ENCODE results near the gene SPAG16.

Gene SPAG16

GRCh38 chr2:214185546-214185945 lies 901.3 kb downstream of the SPAG16 start:
- DNase-seq (ENCODE audit: low spot score), result no peak
- in situ Hi-C loops (cut with MboI; ENCODE audit: low pct_unique_long_range_greater_than_20kb, low sequenced_read_pairs, unreplicated experiment), result no loop called here
- TF ChIP-seq, protein P1, sequence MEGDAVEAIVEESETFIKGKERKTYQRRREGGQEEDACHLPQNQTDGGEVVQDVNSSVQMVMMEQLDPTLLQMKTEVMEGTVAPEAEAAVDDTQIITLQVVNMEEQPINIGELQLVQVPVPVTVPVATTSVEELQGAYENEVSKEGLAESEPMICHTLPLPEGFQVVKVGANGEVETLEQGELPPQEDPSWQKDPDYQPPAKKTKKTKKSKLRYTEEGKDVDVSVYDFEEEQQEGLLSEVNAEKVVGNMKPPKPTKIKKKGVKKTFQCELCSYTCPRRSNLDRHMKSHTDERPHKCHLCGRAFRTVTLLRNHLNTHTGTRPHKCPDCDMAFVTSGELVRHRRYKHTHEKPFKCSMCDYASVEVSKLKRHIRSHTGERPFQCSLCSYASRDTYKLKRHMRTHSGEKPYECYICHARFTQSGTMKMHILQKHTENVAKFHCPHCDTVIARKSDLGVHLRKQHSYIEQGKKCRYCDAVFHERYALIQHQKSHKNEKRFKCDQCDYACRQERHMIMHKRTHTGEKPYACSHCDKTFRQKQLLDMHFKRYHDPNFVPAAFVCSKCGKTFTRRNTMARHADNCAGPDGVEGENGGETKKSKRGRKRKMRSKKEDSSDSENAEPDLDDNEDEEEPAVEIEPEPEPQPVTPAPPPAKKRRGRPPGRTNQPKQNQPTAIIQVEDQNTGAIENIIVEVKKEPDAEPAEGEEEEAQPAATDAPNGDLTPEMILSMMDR (IDR thresholded peaks at IDR 0.05; ENCODE audit: extremely low read depth, insufficient read depth, missing control alignments), result no peak

DNA sequence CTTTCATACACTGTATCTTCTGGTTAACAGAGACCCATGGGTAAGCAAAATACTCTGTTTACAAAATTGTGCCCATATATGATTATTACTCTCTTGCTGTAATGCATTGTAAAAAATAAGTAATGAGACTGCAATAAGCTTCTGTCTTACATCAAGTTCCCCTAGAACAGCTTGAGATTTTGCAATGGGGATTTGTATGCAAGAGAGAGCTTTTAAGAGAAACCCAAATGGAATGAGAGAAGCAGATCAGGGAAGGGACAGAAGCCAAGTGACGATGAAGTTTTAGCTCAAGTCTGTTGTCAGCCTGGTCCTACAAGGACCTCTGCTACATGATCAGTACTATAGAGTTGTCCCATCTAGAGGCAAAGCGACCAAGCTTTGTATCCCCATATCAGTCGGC lies 908.4 kb downstream of the SPAG16 start:
- TF ChIP-seq, protein P1 (IDR thresholded peaks at IDR 0.05; ENCODE audit: extremely low read depth, insufficient read depth, missing control alignments), result no peak
- no peak for DNase-seq (ENCODE audit: low spot score)
- in situ Hi-C loops (cut with MboI; ENCODE audit: low pct_unique_long_range_greater_than_20kb, low sequenced_read_pairs, unreplicated experiment), result no loop called here

DNA sequence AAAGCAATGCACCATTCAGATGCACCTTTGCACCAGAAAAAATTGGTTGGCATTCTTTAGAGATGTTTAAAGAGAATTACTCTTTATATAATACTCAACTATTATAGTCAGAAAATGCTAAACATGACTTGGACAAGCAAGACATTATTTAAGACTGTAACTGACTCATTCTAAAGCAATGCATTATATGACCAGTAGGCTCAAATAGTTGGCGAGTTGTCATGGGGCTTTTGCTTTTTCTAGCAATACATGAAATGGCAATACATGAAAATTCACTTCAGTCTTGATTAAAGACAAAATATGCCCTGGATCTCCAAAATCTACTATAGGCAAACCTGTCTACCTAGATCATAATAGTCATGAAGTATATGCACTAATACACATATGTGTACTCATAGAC lies 909.7 kb downstream of the SPAG16 start:
- in situ Hi-C loops (cut with MboI; ENCODE audit: low pct_unique_long_range_greater_than_20kb, low sequenced_read_pairs, unreplicated experiment), result no loop called here
- TF ChIP-seq, protein P1 (IDR thresholded peaks at IDR 0.05; ENCODE audit: extremely low read depth, insufficient read depth, missing control alignments), result no peak
- DNase-seq (ENCODE audit: low spot score), result no peak

DNA sequence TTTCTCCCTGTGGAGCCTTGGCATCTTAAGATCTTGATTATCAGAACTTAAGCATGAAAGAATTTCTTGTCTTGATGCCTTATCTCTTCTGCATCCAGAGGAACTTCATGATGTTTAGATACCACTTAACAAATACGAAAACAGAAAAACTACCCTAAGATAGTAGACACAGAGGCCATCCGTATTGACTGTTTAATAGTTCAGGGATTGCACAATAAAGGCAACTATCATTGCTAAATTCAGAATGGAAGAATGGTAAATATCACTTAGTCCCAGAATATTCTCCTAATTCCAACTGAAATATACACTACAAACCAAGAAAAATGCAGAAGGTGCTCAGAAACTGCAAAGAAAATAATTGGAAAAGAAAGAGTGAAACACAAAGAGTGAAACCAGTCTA lies 912.0 kb downstream of the SPAG16 start:
- DNase-seq (ENCODE audit: low spot score), result no peak
- TF ChIP-seq, protein P1 (IDR thresholded peaks at IDR 0.05; ENCODE audit: extremely low read depth, insufficient read depth, missing control alignments), result no peak
- in situ Hi-C loops (cut with MboI; ENCODE audit: low pct_unique_long_range_greater_than_20kb, low sequenced_read_pairs, unreplicated experiment), result no loop called here

- DNase-seq (ENCODE audit: low spot score), result no peak
- in situ Hi-C loops (cut with MboI; ENCODE audit: low pct_unique_long_range_greater_than_20kb, low sequenced_read_pairs, unreplicated experiment), result no loop called here
- TF ChIP-seq, protein P1 (IDR thresholded peaks at IDR 0.05; ENCODE audit: extremely low read depth, insufficient read depth, missing control alignments), result no peak
These were observed 917.6 kb downstream of the SPAG16 start for GRCh38 chr2:214201892-214202291.

DNA sequence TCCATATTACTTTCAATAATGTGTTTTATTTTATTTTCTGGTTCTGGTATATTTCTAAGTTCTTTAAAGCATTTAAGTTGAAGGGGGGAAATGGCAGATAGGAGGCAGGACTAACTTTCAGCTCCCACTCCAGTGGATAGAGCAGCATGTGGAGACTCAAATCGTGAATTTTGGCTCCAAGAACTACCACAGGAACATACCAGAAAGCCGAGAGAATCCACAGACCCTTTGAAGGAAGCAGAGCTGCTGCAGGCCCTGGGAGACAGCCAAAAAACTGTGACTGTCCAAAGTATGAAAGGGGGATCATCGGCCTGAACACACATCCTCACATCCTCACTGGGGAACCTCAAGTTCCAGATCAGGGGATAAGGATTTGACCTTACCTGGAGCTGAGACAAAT lies 919.0 kb downstream of the SPAG16 start:
- TF ChIP-seq, protein P1 (IDR thresholded peaks at IDR 0.05; ENCODE audit: extremely low read depth, insufficient read depth, missing control alignments), result no peak
- in situ Hi-C loops (cut with MboI; ENCODE audit: low pct_unique_long_range_greater_than_20kb, low sequenced_read_pairs, unreplicated experiment), result no loop called here

DNA sequence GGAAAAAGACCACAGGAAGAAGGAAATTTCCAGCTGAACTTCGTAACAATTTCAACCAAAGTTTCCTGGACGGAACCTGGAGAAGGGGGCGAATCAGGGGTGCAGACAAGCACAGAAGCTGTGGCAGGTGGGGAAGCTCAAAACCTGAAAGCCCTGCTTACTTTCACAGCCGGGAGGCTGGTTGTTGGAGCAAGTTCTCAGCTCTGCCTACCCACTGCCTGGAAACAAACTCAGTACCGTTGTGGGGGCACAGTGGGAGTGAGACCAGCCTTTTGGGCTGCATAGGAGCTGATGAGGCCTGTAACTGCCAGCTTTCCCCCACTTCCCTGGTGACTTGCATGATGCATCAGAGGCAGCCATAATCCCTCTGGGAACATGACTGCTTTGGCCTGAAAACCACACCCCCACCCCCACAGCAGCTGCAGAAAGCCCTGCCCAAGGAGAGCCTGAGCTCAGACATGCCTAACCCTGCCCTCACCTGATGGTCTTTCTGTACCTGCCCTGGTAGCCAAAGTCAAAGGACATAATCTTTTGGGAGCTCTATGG lies 919.6 kb downstream of the SPAG16 start:
- in situ Hi-C loops (cut with MboI; ENCODE audit: low pct_unique_long_range_greater_than_20kb, low sequenced_read_pairs, unreplicated experiment), result no loop called here
- TF ChIP-seq, protein P1 (IDR thresholded peaks at IDR 0.05; ENCODE audit: extremely low read depth, insufficient read depth, missing control alignments), result no peak
- DNase-seq (ENCODE audit: low spot score), result no peak

More for the DNA sequence above, 919.0 kb downstream of the SPAG16 start:
- no peak for DNase-seq (ENCODE audit: low spot score)

All from GM13977 (cell line).